ENCODE results near the gene BRINP1.

DNA sequence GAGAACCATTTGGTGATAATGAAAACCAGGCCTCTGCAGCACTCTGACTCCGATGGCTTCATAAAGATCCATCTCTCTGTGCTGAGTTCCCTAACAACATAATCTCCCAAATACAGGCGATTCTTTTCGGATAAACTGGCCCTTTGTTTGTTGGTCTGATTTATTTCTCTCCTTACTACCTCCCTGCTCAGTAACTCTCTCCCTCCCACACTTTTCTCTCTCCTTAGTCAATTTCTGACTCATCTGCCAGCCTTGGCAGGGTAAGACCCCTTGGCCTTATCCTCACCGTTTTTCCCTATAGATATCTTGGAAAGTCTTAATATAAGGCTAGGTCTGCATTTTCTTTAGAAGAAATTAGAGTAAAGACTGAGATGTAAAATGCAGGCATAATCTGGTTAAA, 128.7 kb downstream of the BRINP1 start:
- TF ChIP-seq, protein P1, sequence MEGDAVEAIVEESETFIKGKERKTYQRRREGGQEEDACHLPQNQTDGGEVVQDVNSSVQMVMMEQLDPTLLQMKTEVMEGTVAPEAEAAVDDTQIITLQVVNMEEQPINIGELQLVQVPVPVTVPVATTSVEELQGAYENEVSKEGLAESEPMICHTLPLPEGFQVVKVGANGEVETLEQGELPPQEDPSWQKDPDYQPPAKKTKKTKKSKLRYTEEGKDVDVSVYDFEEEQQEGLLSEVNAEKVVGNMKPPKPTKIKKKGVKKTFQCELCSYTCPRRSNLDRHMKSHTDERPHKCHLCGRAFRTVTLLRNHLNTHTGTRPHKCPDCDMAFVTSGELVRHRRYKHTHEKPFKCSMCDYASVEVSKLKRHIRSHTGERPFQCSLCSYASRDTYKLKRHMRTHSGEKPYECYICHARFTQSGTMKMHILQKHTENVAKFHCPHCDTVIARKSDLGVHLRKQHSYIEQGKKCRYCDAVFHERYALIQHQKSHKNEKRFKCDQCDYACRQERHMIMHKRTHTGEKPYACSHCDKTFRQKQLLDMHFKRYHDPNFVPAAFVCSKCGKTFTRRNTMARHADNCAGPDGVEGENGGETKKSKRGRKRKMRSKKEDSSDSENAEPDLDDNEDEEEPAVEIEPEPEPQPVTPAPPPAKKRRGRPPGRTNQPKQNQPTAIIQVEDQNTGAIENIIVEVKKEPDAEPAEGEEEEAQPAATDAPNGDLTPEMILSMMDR (IDR thresholded peaks at IDR 0.05; ENCODE audit: insufficient read depth, low read length, poor library complexity, severe bottlenecking): no peak
- TF ChIP-seq EZH2phosphoT487 (conservative IDR thresholded peaks at IDR 0.05; ENCODE audit: low read length): no peak
